ENCODE results near the gene KLC3.

KLC3 gene

DNA sequence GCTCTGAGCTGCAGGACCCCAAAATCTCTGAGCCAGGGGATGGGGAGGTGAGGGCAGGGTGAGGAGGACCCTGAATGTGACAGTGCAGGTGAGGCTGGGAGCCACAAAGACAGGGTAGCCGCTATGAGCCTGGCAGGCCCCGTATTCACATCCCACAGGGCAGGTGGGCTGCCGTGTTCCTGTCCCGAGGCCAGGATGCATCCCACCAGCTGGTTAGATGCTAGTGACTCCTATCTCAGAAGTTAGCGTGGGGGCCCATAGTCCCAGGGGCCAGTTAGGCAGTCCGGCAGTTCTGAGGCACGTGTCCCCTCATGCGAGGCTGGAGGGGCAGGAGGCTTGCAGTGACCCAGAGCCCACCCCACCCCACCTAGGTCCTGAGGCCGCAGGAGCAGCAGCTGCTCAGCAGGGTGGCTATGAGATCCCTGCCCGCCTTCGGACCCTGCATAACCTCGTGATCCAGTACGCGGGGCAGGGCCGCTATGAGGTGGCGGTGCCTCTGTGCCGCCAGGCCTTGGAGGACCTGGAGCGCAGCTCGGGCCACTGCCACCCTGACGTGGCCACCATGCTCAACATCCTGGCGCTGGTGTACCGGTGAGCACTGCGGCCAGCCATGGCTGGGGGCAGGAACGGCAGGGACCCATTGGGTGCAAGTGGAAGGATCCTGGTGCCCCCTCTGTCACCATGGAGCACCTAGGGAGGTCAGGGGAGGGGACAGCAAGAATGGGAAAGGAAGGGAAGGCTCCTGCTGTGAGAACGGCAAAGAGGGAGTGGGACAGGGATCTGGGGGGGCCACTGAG, 7.2 kb downstream of the KLC3 start:
- no peak for DNase-seq (ENCODE audit: low read depth)

DNA sequence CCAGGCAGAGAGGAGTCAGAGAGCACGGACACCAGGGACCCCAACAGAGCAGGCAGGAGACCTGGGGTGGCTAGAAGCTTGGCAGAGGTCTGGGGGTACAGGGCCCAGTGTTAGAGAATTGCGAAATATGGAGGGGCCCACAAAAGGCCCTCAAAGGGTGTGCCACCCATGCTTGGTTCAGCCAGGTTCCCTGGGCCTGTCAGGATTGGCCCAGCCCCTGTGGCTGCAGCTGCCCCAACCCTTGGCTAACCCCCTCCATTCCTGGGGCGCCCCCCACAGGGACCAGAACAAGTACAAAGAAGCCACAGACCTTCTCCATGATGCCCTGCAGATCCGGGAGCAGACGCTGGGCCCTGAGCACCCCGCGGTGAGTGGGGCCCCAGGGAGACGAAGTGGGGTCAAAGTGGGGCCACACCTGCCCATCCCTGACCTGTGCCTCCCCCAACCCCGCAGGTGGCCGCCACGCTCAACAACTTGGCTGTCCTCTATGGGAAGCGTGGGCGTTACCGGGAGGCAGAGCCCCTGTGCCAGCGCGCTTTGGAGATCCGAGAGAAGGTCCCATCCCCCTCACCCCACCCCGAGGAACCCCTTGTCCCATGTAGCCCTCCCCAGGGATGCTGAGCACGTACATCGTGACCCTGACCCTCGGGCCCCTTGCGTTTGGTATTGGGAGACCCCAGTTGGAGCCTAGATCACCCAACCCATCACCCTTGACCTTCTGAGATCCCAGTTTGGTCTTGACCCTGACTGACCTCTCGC, 8.0 kb downstream of the KLC3 start:
- TF ChIP-seq, protein P1, sequence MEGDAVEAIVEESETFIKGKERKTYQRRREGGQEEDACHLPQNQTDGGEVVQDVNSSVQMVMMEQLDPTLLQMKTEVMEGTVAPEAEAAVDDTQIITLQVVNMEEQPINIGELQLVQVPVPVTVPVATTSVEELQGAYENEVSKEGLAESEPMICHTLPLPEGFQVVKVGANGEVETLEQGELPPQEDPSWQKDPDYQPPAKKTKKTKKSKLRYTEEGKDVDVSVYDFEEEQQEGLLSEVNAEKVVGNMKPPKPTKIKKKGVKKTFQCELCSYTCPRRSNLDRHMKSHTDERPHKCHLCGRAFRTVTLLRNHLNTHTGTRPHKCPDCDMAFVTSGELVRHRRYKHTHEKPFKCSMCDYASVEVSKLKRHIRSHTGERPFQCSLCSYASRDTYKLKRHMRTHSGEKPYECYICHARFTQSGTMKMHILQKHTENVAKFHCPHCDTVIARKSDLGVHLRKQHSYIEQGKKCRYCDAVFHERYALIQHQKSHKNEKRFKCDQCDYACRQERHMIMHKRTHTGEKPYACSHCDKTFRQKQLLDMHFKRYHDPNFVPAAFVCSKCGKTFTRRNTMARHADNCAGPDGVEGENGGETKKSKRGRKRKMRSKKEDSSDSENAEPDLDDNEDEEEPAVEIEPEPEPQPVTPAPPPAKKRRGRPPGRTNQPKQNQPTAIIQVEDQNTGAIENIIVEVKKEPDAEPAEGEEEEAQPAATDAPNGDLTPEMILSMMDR (conservative IDR thresholded peaks at IDR 0.05; ENCODE audit: control insufficient read depth, insufficient read depth, low read depth, low read length), result no peak
- no peak for DNase-seq (ENCODE audit: low read depth)
- no peak overlapping the region for H3K4me3 ChIP-seq (ENCODE audit: control insufficient read depth, low read depth, low read length)

More for the DNA sequence above, 7.2 kb downstream of the KLC3 start:
- H3K4me3 ChIP-seq (ENCODE audit: control insufficient read depth, low read depth, low read length), result no peak overlapping the region
- TF ChIP-seq, protein P1 (conservative IDR thresholded peaks at IDR 0.05; ENCODE audit: control insufficient read depth, insufficient read depth, low read depth, low read length), result no peak

DNA sequence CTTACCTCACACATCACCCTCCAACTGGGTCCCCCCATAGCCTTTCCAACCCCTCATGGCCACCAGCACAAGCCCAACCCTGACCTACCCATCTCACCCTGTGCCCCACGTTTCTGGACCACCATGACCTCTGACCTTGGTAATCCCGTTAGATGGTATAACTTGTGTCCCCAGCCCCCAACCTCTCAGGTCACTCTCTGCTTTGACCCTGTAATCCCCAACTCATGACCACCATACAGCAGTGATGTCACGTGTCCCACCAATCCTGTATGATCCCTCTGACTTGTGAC, 8.5 kb downstream of the KLC3 start:
- DNase-seq (ENCODE audit: low read depth), result no peak
- no peak overlapping the region for H3K4me3 ChIP-seq (ENCODE audit: control insufficient read depth, low read depth, low read length)
- TF ChIP-seq, protein P1 (conservative IDR thresholded peaks at IDR 0.05; ENCODE audit: control insufficient read depth, insufficient read depth, low read depth, low read length), result no peak

DNA sequence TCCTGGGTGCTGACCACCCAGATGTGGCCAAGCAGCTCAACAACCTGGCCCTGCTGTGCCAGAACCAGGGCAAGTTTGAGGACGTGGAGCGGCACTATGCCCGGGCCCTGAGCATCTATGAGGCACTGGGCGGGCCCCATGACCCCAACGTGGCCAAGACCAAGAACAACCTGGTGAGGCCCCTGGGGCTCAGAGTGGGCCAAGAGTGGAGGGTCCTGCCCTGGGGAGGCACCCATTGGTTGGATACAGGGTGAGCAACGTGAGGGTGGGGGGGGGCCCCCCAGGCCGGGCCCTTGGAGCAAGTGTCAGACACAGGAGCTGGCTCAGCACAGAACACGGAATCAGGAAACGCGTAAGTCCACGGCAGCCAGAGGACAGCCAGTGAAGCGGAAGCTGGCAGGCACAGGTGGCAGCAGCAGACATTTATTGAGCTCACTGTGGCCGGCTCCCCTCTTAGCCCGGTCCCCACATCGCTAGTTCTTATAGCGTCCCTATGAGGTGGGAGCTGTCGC, 8.9 kb downstream of the KLC3 start:
- H3K4me3 ChIP-seq (ENCODE audit: control insufficient read depth, low read depth, low read length), result no peak overlapping the region
- no peak for DNase-seq (ENCODE audit: low read depth)
- TF ChIP-seq, protein P1 (conservative IDR thresholded peaks at IDR 0.05; ENCODE audit: control insufficient read depth, insufficient read depth, low read depth, low read length), result no peak

DNA sequence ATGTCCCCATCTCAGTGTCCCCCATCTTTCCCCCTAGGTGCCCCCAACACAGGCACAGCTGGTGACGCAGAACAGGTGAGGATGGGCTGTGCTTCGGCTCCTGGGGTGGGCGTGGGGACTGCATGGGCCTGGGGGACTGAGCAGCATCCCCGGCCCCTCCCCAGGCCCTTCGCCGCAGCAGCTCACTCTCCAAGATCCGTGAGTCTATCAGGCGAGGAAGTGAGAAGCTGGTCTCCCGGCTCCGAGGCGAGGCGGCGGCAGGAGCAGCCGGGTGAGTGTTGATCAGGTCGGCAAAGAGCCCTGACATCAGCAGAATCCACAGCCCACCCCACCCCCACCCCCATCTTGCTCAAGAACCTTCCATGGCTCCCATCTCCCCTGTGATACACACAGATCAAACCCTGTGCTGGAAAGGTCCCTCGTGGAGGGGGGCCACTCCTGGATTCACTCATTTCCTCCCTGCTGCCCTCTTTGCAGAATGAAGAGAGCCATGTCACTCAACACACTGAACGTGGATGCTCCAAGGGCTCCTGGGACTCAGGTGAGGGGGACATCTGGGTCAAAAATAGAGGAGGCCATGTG, 10.0 kb downstream of the KLC3 start:
- no peak for DNase-seq (ENCODE audit: low read depth)
- H3K4me3 ChIP-seq (ENCODE audit: control insufficient read depth, low read depth, low read length), result no peak overlapping the region

DNA sequence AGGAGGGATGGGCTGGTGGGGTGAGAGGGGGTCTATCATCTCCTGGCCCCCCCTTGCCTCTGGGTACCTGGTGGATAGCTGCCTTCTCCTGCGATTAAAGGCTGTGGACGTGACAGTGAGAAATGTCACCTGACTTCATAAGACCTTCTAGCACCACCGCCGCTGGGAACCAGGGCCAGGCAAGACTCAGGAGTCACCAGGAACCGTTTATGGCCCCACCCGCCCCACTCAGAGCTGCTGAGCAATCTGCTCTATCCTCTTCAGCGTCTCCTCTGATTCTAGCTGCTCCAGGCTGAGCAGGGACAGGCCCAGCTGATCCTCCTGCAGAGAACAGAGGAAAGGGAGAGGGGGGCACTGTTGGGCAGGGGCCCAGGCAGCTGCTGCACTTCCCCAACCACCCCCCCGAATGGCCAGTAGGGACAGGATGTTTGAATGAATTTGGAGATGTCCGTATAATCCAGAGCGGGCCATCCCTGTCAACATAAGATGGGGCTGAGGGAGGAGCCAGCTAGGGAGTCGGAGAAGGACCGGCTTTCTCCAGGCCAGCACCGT, 10.9 kb downstream of the KLC3 start:
- TF ChIP-seq, protein P1 (conservative IDR thresholded peaks at IDR 0.05; ENCODE audit: control insufficient read depth, insufficient read depth, low read depth, low read length), result no peak
- no peak overlapping the region for H3K4me3 ChIP-seq (ENCODE audit: control insufficient read depth, low read depth, low read length)
- DNase-seq (ENCODE audit: low read depth), result no peak

More for the DNA sequence above, 10.0 kb downstream of the KLC3 start:
- TF ChIP-seq, protein P1 (conservative IDR thresholded peaks at IDR 0.05; ENCODE audit: control insufficient read depth, insufficient read depth, low read depth, low read length), result no peak
